Femur (tissue), 1 donor: ENCODE data around the gene SLC22A23.

ENCODE experiments used
- DNase-seq: peaks from one replicate; pipeline ENCODE4 v3.0.0-alpha.2; 2017

Gene SLC22A23

GRCh38 chr6:3350252-3350796, 106.5 kb downstream of the SLC22A23 start:
- DNase-seq: no peak

- no peak for DNase-seq
Observed at GRCh38 chr6:3349388-3350251, 107.2 kb downstream of the SLC22A23 start.

GRCh38 chr6:3348821-3349220, 108.0 kb downstream of the SLC22A23 start:
- DNase-seq: no peak

GRCh38 chr6:3347826-3348225, 109.0 kb downstream of the SLC22A23 start:
- DNase-seq: no peak

GRCh38 chr6:3347247-3347646, 109.6 kb downstream of the SLC22A23 start:
- DNase-seq: no peak

GRCh38 chr6:3346476-3346875, 110.4 kb downstream of the SLC22A23 start:
- DNase-seq: no peak

GRCh38 chr6:3345836-3346235, 111.0 kb downstream of the SLC22A23 start:
- no peak for DNase-seq

GRCh38 chr6:3343089-3343883, 113.6 kb downstream of the SLC22A23 start:
- no peak for DNase-seq

GRCh38 chr6:3341467-3341866, 115.4 kb downstream of the SLC22A23 start:
- DNase-seq: peak; percentile 58

GRCh38 chr6:3340894-3341293, 116.0 kb downstream of the SLC22A23 start:
- DNase-seq: peak; percentile 44

- DNase-seq: no peak
Observed at GRCh38 chr6:3340358-3340802, 116.5 kb downstream of the SLC22A23 start.

GRCh38 chr6:3339811-3340210, 117.0 kb downstream of the SLC22A23 start:
- DNase-seq: no peak

GRCh38 chr6:3337521-3338350, 119.1 kb downstream of the SLC22A23 start:
- no peak for DNase-seq

GRCh38 chr6:3336859-3337515, 119.9 kb downstream of the SLC22A23 start:
- no peak for DNase-seq

GRCh38 chr6:3336066-3336786, 120.6 kb downstream of the SLC22A23 start:
- no peak for DNase-seq

GRCh38 chr6:3335169-3335568, 121.7 kb downstream of the SLC22A23 start:
- DNase-seq: no peak

GRCh38 chr6:3334555-3334954, 122.3 kb downstream of the SLC22A23 start:
- DNase-seq: peak; percentile 56

- DNase-seq: no peak
Observed at GRCh38 chr6:3333263-3333662, 123.6 kb downstream of the SLC22A23 start.

GRCh38 chr6:3331971-3332370, 124.9 kb downstream of the SLC22A23 start:
- DNase-seq: no peak

- no peak for DNase-seq
Observed at GRCh38 chr6:3331494-3331893, 125.4 kb downstream of the SLC22A23 start.

GRCh38 chr6:3330199-3330598, 126.7 kb downstream of the SLC22A23 start:
- peak; percentile 48 for DNase-seq
